Activated CD8-positive, alpha-beta memory T cell treated with anti-CD3 and anti-CD28 coated beads, Interleukin-2, amount 50 U/mL, for 1 hour (primary cell): ENCODE measurements around the gene PSMD5.

Experiments
- DNase-seq: peaks from one replicate; pipeline ENCODE4 v3.0.0-alpha.2; 2020; ENCODE audit errors: extremely low read depth

The PSMD5 gene

DNA sequence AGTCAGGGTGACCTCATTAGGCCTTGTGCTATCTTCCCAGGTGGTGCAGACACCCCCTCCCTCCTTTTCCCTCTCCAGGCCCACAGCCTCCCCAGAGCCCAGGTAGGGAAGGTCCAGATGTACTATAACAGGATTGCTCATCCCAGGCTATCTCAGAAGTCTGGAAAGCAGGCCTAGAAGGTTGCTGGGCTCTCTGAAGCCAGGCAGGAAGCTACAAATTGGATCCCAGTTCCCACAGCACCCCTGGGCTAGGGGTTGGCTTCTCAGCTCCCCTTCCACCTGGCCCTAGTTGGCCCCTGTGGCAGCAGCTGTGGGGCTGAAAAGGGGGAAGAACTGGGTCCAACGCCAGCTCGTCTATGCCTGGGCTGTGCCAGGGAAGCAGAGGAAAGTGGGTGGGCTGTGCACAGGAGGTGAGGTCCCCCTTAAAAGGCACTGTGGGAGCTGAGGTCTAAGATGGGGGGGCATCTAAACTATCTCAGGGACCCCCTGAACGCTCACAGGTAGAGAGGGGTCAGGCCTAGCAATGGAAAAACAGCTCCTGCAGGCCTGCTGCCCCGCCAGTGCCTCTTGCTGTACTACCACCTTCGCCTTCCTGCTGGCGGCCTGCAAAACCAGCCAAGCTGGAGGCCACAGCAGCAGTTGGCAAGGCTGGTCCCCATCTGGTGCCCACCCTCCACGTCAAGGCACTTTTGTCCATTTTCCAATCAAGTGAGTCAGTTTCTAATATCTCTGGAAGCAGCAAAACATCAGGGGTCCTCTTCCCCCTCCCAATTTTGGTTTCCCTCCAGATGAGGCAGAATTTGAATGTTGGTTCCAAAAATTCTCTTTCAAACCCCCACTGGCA is 13.3 kb upstream of the PSMD5 start:
- no peak for DNase-seq

DNA sequence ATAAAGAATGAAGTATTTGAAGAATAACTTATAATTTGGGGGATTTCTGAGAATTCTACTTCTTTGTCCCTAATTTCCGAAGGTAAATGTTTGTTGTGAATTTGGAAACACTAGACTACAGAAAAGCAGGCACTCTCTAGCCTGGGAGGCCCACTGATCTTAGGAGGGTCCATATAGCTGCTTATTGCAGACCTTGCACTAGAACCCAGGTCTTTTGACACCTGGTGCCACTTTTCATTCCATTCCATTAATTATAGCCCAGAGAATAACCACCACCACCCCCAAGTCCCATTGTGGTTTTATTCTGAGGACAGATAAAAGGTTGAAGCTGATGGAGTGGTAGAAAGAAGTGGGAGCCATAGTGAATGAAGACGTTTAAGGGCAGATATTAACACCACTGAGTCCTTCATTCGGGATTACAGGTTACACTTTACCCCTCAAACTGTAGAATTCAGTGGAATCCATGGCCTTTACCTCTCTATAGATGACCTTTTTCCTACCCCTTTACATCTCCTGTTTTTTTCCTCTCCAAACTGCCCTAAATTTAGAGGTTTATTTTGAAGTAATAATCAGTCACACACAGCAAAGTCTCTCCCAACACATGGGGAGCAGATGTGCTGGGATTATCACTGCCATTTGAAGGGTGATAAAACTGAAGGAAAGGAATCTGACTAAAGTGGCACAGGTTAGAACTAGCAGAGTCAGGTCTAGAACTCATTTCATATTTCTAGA is 12.0 kb upstream of the PSMD5 start:
- DNase-seq: no peak

DNA sequence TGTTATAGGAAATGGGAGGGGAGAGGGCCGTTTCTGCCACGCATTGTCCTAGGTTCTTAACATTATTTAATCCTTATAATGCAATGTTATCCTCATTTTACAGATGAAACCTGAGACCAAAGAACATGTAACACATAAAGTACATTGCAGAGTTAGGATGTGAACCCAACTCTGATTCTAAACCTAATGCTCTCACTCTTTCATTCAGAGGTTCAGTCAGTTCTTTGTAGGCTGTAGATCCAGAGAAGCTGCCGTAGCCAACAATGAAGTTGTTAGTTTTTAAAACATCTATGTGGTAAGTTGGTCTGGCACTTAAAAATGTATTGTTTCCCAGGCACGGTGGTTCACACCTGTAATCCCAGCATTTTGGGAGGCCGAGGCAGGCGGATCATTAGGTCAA is 10.5 kb upstream of the PSMD5 start:
- DNase-seq: no peak

DNA sequence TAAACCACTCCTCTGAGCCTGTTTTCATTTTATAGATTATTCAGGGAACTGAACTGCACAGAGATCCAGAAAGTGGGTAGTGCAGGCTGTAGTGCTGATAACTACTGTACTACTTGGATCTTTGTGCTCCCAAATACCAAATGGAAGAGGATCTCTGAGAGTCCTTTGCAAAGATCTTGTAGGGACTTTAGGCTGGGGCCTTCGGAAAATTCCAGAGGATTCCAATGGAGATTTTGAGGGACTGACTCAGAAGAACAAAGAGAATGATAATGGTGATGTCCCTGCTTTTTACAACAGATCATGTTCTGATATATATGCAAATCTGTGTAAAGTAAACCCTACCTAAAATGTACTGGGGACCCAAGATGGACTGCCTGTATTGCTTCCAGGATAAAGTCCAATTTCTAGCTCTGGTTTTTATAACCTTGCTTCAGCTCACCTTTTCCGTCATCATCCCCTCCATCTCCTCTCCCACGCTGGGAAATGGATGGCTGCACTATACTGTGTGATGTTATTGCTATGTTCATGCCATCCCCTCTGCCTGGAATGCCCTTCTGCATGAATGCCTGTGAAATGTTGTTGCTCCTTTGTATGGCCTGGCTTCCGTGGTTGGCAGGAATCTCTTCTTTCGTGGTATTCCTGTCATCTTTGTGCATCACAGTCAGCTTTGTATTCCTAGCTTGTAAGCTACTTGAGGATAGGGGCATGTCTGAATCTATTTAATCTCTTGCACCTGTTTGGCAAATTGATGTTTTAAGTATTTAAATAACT is 9.7 kb upstream of the PSMD5 start:
- no peak for DNase-seq

DNA sequence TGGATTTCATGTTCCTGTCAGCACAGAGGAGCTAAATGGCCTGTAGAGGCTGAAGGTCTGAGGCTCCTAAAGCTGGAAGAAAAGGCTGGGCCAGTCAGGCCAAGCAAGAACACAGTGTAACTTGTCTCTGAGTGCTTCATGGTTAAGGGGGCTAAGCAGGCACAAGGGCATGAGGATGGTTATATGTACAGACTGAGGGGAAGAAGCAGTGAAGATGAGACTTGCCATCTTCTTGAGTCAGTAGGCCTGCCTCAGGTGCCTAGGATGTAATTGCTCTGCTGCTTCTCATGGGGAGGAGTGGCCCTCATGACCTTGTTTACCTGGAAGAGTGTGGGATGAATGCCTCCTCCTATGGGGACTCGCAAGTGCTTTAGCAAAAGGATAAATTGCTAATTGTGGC is 8.7 kb upstream of the PSMD5 start:
- DNase-seq: no peak

DNA sequence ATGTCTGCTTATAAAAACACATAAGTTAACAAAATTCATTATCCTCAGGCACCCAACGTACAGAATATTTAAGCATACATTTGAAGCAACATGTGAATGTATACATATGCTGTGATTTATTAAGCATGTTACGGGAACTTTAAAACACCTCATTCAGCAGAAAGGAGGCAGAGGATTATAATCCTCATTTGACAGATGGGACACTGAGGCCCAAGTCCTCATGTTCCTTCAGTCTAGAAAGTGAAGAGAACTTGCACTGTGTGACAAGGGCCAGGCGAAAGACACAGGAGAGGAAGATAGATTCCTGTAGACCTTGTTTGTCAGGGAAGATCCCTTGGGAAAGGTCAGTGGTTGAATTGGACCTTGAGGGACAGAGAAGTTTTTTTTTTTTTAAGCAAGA is 7.6 kb upstream of the PSMD5 start:
- no peak for DNase-seq

DNA sequence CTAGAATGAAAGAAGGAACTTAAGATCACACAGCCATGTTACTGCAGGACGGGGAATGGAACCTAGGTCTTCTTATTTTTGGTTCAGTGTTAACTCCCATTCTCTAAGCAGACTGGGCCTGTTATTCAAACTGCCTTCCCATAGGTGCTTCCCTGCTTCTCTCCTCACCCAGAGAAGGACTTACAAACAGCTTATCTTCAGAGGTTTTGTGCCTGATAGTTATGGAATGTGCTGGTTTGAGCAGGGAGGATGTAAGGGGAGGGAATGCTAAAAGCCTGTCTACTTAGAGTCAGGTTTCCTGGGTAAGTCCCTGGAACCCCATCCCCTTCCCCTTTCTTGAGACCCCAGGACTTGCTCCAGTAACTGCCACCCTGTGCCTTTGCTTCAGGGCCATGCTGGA is 4.2 kb upstream of the PSMD5 start:
- no peak for DNase-seq

DNA sequence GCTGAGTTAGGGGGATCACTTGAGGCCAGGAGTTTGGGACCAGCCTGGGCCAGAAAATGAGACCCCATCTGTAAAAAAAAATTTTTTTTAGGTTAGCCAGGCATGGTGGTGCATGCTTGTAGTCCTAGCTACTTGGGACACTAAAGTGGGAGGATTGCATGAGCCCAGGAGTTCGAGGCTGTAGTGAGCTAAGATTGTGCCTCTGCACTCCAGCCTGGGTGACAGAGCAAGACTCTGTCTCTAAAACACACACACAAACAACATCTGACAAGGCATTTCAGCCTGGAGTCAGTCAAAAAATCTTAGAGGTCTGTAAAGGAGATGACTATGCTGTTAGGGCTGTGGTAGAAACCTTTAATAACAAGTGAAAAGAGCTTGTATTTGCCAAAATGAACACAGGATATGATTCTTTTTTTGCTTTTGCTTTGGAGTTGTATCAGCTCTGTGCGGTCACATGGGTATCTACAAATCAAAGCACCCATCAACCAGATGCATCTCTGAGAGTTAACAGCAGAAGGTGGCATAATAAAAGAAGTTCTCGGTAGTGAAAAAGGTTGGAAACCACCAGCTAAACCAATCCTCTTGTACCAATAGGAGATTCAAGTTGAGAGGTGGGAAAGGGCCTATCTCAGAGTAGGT is 3.6 kb upstream of the PSMD5 start:
- no peak for DNase-seq

DNA sequence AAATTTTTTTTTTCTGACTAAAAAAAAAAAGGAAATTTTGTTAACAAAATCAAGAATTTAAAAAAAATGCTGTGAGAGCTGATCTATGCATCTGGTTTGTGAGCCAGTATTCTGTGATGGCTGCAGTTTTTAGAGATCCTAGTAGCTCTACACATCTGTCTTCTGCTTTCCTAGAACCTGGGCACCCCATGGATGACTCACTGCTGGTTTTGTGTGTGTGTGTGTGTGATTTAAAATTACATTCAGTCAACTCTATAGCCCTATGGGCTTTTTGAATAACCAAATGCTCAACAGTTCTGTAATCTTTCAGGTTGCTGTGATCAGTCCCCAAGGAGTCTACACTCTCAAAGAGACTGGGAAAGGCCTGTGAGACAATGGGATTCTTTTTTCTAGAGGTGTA is 2.5 kb upstream of the PSMD5 start:
- DNase-seq: no peak

DNA sequence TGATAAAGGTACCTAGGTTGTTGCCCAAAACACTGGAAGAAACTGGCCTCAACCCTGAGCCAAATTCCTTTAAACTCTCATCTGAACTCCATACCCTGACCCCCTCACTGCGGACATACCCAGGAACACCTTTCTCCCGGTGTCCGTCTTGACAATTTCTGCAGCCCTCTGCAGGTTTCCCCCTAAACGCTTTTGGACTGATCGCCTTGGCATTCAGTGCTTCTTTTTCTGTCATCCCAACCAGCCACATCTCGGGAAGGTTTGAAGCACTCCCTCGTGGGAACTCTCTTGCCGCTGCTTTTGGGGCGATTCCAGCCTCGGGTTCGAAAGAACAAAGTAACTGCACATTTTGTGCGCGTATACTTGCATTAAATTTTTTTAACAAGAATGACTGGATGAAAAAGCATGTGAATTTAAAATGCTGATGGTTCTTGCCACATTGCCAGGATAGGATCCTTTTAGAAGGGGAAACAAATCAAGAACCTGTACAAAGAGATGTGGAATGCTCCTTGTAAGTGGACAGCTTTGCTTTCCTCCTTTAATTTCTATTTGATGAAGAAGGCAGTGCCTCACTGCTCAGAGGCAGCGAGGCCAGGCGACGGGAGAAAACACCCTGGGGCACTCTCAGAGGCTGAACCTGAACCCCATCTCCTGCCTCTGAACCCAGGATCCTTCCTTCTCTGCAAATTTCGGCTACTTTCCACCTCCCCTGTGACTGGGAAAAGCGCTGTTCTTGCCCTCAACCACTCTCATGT is 615 bp downstream of the PSMD5 start:
- DNase-seq: no peak

DNA sequence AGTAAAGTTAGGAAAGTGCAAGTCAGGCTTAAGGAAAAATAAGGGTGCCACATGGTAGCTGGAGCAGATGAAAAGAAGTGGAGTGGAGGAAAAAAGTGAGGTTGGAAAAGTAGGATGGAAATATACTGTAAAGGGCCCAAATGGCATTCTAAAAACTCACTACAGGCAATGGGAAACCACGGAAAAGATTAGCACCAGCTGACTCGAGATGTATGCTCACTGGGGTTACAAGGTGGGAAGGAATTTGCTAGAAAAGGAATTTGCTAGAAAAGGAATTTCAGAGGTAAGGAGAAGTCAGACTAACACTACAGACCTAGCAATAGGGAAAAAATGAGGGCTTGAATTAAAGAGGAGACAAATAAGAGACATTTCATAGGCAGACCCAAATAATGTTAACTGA is 3.6 kb downstream of the PSMD5 start:
- no peak for DNase-seq

DNA sequence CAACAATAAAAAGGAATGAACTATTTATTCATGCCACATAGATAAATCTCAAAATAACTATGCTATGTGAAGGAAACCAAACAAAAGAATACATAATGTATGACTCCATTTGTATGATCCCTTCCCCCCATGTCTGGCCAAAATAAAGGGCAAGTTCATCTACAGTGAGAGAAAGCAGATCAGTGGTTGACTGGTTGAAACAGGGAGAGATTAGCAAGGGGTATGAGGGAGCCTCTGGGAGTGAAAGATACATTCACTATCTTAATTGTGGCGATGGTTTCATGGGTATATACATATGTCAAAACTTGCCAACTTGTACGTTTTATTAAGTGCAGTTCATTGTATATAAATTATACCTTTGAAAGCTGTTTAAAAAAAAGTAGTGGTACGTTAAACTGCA is 4.8 kb downstream of the PSMD5 start:
- no peak for DNase-seq

DNA sequence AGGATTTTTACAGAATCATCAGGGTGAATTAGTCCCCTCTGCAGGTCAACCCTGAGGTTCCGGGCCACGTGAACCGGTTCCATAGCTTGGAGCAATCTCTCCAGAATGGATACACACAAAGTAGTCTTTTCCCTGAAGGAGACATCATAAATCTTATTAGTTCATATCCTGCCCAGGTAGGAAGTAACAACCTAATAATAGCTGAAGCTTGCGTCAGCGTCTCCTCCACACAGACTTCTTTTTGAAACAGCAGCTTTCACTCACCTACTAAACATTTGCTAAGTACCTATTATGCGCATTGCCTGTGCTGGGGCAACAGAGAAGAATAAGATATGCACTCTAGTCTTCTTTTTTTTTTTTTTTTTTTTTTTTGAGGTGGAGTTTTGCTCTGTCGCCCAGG is 9.4 kb downstream of the PSMD5 start:
- DNase-seq: no peak

DNA sequence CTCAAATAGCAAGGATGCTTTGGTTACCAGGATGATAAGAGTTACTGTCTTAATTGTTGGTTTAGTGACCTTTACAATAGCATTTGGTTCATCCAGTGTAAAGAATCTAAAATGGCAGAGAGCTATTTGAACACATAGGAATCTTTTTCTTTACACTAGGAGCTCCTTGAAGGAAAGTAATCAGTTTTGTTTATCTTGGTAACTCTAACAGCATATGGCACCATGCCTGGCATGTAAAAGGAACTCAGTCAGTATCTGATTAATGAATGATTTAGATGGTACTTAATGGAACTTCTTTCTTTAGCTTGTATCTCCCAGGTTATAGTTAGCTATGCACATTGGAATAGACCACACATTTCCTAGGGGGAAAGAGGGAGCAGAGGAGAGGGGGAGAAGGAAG is 9.9 kb downstream of the PSMD5 start:
- DNase-seq: no peak

DNA sequence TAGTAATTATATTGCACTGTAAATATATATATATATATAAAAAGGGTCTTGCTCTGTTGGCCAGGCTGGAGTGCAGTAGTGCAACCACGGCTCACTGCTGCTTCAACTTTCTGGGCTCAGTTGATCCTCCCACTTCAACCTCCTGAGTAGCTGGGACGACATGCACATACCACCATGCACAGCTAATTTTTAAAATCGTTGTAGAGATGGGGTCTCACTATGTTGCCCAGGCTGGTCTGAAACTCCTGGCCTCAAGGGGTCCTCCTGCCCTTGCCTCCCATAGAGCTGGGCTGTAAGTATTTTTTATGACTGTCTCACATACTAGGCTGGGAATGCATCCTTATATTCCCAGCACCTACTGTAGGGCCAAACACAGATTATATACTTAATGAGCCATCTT is 11.9 kb downstream of the PSMD5 start:
- no peak for DNase-seq

DNA sequence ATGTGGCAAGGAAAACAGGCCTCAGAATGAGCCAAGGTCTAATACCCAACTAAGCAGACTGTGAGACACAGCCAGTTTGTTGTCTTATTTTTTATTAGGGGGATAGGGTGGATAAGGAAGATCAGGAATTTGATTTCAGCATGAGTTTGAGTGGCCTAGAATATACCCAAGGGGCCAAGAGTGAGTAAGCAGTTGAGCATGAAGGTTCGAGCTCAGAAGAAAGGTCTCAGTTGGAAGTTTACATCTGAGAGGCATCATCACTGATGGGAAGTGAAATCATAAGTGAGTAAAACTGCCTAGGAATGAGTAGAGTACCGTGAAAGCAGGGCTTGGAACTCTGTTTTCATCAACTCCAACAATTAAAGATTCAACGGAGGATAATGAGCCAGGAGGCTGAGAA is 12.6 kb downstream of the PSMD5 start:
- DNase-seq: no peak

DNA sequence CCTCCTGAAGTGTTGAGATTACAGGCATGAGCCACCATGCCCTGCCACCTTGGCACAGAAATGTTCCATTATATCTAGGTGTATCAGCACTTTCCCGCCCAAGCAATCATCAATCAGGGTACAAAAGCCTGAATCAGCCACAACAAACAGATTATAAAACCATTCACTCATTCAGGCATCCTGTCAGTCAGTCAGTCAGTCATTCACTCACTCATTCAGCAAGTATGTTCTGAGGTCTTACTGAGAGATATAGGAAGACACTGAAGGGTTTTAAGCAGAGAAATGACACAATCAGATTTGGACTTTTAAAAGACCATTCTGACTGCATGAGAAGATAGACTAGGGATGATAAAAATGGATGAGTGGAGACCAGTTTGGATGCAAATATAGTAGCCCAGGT is 13.1 kb downstream of the PSMD5 start:
- no peak for DNase-seq

DNA sequence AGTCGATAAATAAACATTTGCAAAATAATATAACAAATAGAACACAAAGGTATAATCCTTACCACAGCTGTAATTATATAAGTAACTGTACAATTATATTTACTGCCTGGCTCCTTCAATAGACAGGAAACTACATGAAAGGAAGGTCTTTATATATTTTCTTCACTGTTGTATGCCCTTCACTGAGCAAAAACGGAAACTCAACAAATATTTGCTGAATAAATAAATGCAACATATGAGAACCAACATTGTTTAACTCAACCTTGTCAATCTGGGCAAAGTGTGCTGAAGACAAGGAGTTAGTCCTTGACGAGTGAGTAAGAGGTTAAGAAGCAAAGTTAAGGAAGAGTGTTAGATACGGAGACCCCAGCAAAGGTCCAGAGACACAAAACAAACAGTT is 22.6 kb downstream of the PSMD5 start:
- DNase-seq: no peak

DNA sequence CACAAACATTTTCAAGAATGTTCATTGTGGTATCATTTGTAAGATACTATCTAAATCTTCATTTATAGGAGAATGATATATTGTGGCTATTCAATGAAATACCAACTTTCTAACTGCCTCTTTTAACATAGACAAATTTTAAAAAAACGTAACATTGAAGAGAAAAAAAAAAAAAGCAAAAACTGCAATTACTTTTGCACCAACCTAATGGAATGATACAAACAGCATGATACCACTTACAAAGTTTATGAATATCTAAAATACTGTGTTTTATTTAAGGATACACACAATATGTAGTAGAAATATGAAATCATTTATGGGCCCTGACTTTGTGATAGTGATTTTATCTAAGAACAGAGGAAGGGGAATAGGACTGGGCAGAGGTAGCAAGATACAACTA is 24.1 kb downstream of the PSMD5 start:
- DNase-seq: no peak

DNA sequence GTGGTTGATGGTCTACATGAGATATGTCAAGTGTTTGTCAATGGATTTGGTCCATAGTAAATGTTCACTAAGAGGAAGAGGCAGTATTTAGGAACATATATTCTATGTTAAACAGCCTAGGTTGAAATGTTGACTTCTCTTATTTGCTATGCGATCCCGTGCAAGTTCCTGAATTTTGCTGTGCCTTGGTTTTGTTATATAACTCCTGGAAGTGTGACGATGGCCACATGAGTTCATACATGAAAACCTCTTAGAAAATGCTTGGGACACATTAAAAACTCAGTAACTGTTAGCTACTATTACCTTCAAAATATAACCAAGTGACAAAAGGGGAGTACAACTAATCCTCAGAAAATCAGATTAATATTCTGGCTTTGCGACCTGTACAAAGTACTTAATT is 27.6 kb downstream of the PSMD5 start:
- DNase-seq: no peak

DNA sequence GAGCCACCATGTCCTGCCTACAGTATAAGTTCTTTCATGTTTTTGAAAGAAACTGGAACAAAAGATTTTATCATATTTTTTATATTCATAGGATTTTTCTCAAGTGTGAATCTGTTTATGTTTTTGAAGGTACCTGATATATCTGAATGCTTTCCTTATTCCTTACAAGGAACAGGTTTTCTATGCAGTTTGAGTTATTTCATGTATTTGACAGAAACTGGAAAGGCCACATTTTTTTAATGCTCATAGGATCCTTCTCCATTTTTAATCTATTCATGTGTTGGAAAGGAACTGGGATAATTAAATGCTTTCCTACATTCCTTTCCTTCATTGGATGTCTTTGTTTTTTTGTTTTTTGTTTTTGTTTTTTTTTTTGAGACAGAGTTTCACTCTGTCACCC is 33.8 kb downstream of the PSMD5 start:
- no peak for DNase-seq
